GM12801 (cell line): ENCODE results near the gene ZDHHC20.

Experiments
- CTCF ChIP-seq: IDR thresholded peaks from one replicate; pipeline ENCODE4 v1.5.1; 2011; ENCODE audit warnings: control low read depth; ENCODE audit not compliant: insufficient read length; ENCODE audit errors: extremely low read depth

The ZDHHC20 gene

GRCh38 chr13:21343659-21344058 lies 115.4 kb downstream of the ZDHHC20 start:
- no peak for TF ChIP-seq CTCF

GRCh38 chr13:21342699-21343442 lies 116.2 kb downstream of the ZDHHC20 start:
- no peak for TF ChIP-seq CTCF

GRCh38 chr13:21341637-21342422 lies 117.3 kb downstream of the ZDHHC20 start:
- TF ChIP-seq CTCF, result no peak

GRCh38 chr13:21338639-21339278 lies 120.3 kb downstream of the ZDHHC20 start:
- TF ChIP-seq CTCF, result no peak

GRCh38 chr13:21338156-21338555 lies 120.9 kb downstream of the ZDHHC20 start:
- no peak for TF ChIP-seq CTCF

GRCh38 chr13:21336609-21337349 lies 122.3 kb downstream of the ZDHHC20 start:
- no peak for TF ChIP-seq CTCF

- no peak for TF ChIP-seq CTCF
These were observed 125.9 kb downstream of the ZDHHC20 start for GRCh38 chr13:21333186-21333585.
